CD4-positive, alpha-beta memory T cell (primary cell): Measurements from ENCODE around the gene TSC1. TPM values are rescaled to one million over a fixed set of nuclear protein-coding genes. Genes with fewer than 3 reads are reported as not detected.

Source experiments
- CTCF ChIA-PET: fragments of 350-600 bp; sonication (Branson Sonifier 250); formaldehyde crosslinking; loops from one replicate; lab custom pipeline; 2021; ENCODE audit warnings: inconsistent platforms; ENCODE audit not compliant: partially characterized antibody; lab: Charles Lee
- POLR2A ChIA-PET: fragments of 350-600 bp; sonication (Branson Sonifier 250); formaldehyde crosslinking; loops from one replicate; lab custom pipeline; 2021; ENCODE audit not compliant: partially characterized antibody; lab: Charles Lee
- DNase-seq, 5 donors: peaks; one replicate each; pipeline versions ENCODE4 v3.0.0 to v3.0.0-alpha.2; 2020 to 2022; ENCODE audit warnings: mixed read lengths in 1 of 5
- H3K27ac ChIP-seq: one replicate; pipeline ENCODE4 v1.7.0; 2013; ENCODE audit warnings: low read depth, low read length
- H3K27me3 ChIP-seq: 2 replicates; pipeline ENCODE4 v1.7.0; 2013; ENCODE audit warnings: mild to moderate bottlenecking, low read length, moderate library complexity; ENCODE audit not compliant: insufficient read depth
- H3K36me3 ChIP-seq: 2 replicates; pipeline ENCODE4 v1.7.0; 2013; ENCODE audit warnings: mild to moderate bottlenecking, low read length, moderate library complexity; ENCODE audit not compliant: insufficient read depth
- H3K4me1 ChIP-seq: 2 replicates; pipeline ENCODE4 v1.7.0; 2013; ENCODE audit warnings: mild to moderate bottlenecking, low read length, moderate library complexity; ENCODE audit not compliant: insufficient read depth
- H3K4me3 ChIP-seq, 2 donors: one replicate each; pipeline ENCODE4 v1.7.0; 2013; ENCODE audit warnings: low read length in 2 of 2, mild to moderate bottlenecking in 1 of 2
- H3K9me3 ChIP-seq, 2 donors: one replicate each; pipeline ENCODE4 v1.7.0; 2013; ENCODE audit warnings: low read length in 2 of 2, control low read depth in 1 of 2; ENCODE audit not compliant: control insufficient read depth in 1 of 2
- H3K27ac Mint-ChIP-seq, 7 donors: one replicate each; pipeline ENCODE4 v1.8.0; 2020 to 2021; ENCODE audit warnings: mixed read lengths in 7 of 7, mild to moderate bottlenecking in 6 of 7, inconsistent platforms in 3 of 7, moderate library complexity in 3 of 7
- H3K27me3 Mint-ChIP-seq, 2 donors: one replicate each; pipeline ENCODE4 v1.8.0; 2020 to 2021; ENCODE audit warnings: mixed read lengths in 2 of 2
- H3K36me3 Mint-ChIP-seq, 2 donors: one replicate each; pipeline ENCODE4 v1.8.0; 2020 to 2021; ENCODE audit warnings: mixed read lengths in 2 of 2, inconsistent platforms in 1 of 2, mild to moderate bottlenecking in 1 of 2
- H3K4me1 Mint-ChIP-seq, 4 donors: one replicate each; pipeline ENCODE4 v1.8.0; 2020 to 2021; ENCODE audit warnings: mixed read lengths in 4 of 4, mild to moderate bottlenecking in 1 of 4
- H3K4me3 Mint-ChIP-seq, 8 donors: one replicate each; pipeline ENCODE4 v1.8.0; 2020 to 2021; ENCODE audit warnings: mixed read lengths in 8 of 8, mild to moderate bottlenecking in 7 of 8, moderate library complexity in 6 of 8, inconsistent platforms in 3 of 8
- H3K9me3 Mint-ChIP-seq, 8 donors: one replicate each; pipeline ENCODE4 v1.8.0; 2020 to 2021; ENCODE audit warnings: mixed read lengths in 8 of 8, mild to moderate bottlenecking in 5 of 8, inconsistent platforms in 3 of 8, moderate library complexity in 1 of 8
- intact Hi-C: fragments of 100-400 bp; cut with micrococcal nuclease; formaldehyde crosslinking; loops from one replicate; pipeline ENCODE4 v1.15.1; 2023
- polyA plus RNA-seq, 2 donors: library from polyadenylated mRNA; unstranded; fragments of 300-500 nt; fragmentation: Illumina TruSeq; gene quantifications; one replicate each; pipeline ENCODE4 v1.2.3, GENCODE V29; 2021
- total RNA-seq, 2 experiments: library from RNA; stranded (reverse); gene quantifications; one replicate each; pipeline ENCODE4 v1.2.3, GENCODE V29; 2021

The TSC1 gene
- total and polyA plus RNA-seq, 4 experiments from 2014 or later, result 4.4 to 76.5 (median 43.1) TPM

DNA sequence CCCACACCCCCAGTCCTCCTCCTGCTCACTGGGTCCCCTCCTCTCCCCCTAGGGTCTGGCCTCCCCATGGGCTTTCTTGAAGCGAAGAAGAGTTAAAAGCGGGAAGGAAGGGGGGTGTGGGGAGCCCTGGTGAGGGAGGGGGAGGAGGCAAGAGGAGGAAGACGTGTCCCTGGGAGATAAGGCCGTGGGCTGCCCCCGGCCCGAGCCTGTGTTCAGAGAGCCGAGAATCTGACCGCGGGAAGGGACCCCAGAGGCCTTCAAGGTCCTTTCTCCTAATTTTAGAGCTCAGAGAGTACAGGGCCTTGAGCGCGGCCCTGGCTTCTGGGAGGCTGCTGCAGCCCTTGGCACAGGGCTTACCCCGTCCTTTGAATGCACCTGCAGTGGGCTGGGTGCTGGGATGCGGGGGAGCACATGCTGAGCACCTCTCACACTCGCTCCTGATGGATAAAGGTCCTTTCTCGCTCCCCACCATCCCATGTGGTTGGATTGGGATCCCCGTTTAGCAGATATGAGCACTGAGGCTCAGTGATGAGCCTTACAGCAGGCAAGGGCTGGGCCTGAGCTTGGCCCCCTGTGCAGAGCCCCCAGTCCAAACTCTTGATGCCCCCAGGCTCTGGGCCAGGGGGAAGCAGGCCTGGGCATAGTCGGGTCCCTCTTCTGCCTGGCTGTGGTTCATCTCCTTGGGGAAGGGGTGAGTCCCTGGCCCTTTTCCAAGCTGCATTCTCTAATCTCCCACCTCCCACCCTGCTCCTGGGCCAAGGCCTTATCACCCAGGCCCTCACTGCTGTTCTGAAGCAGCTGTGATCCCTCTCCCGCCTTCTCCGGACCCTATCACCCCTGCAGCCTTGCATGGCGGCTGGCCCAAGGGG is 40.0 kb upstream of the TSC1 start:
- CTCF ChIA-PET, result interaction anchor here (0.9 kb wide), 1 partner anchor 10 kb away, joined by 3 read pairs; no protein-coding TSS in a partner anchor
- H3K4me1 ChIP-seq, result no peaks in the 10 kb centered on the region
- peaks cover 4% of the 10 kb centered on the region for H3K27me3 ChIP-seq
- intact Hi-C loops, result no loop called here
- no peak overlapping the region for H3K27ac Mint-ChIP-seq
- POLR2A ChIA-PET, result no interaction called here
- no peak overlapping the region for H3K4me3 ChIP-seq
- H3K27me3 Mint-ChIP-seq, result peaks cover 29 to 36% of the 10 kb centered on the region in 2 donors
- no peaks in the 10 kb centered on the region for H3K9me3 ChIP-seq
- peaks cover 0 to 2% (median 0%) of the 10 kb centered on the region in 4 donors for H3K4me1 Mint-ChIP-seq
- H3K9me3 Mint-ChIP-seq, result peaks cover 0 to 2% (median 0%) of the 10 kb centered on the region in 8 donors
- DNase-seq, result no peak
- no peaks in the 10 kb centered on the region for H3K36me3 ChIP-seq
- H3K36me3 Mint-ChIP-seq, result no peaks in the 10 kb centered on the region
- no peak overlapping the region for H3K27ac ChIP-seq
- H3K4me3 Mint-ChIP-seq, result no peak overlapping the region

DNA sequence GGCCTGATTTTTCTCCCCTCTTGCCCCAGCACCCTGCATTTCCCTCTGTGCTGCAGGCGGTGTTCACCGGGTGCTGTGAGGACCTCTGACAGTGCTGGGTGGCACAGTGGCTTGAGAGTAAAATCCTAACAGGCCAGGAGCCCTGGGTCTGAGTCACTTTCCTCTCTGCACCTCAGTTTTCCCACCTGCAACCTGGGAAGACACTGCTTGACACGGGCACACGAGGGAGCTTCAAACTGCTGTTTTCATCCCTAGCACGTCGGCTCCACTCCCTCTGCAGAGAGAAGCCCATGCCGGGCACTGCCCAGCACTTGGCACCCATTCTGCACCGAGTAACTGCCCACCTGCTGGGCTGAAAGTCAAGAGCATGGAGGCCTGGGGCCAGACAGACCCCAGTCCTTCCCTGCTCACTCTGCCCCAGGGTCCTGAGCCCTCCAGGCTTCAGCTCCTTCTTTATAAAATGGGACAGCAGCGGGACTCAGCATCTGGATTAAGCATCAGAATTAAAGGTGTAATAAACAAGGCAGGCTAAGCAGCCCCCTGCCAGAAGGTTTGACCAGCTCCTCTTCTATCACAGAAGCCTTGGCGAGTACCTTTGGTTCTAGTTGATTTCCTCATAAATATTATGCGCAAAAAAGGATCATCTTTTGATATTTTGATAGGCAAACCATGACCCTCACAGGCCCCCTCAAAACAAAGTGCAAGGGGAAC is 39.2 kb upstream of the TSC1 start:
- peaks cover 4% of the 10 kb centered on the region for H3K4me1 ChIP-seq
- POLR2A ChIA-PET, result interaction anchor here (0.6 kb wide), 1 partner anchor 135 kb away, joined by 3 read pairs; no protein-coding TSS in a partner anchor
- peaks cover 30 to 38% of the 10 kb centered on the region in 2 donors for H3K27me3 Mint-ChIP-seq
- CTCF ChIA-PET, result no interaction called here
- DNase-seq, result no peak
- peaks cover 1 to 3% (median 2%) of the 10 kb centered on the region in 4 donors for H3K4me1 Mint-ChIP-seq
- no peaks in the 10 kb centered on the region for H3K36me3 ChIP-seq
- H3K9me3 Mint-ChIP-seq, result peaks cover 0 to 2% (median 0%) of the 10 kb centered on the region in 8 donors
- H3K27ac Mint-ChIP-seq, result no peak overlapping the region
- no peak overlapping the region for H3K4me3 ChIP-seq
- H3K36me3 Mint-ChIP-seq, result no peaks in the 10 kb centered on the region
- H3K27me3 ChIP-seq, result peaks cover 9% of the 10 kb centered on the region
- H3K4me3 Mint-ChIP-seq, result no peak overlapping the region
- H3K9me3 ChIP-seq, result no peaks in the 10 kb centered on the region
- no peak overlapping the region for H3K27ac ChIP-seq
- intact Hi-C loops, result no loop called here

DNA sequence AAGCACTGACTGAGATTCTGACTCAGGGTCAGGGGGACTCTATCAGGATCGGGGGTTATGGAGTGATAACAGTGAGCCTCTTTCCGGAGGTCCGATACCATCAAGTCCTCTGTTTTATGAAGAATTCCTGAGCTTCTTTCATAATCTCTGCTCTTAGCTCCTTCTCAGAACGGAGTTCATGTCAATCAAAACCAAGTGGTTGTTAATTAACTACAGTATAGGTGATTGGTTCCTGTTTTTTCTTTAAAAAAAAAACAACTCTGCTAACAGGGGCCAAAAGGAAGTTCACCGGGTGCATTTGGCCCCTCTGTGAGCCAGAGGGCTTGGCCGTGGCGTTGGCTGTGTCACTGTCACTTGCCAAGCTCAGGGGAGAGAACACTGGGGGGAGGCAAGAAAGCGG is 38.0 kb upstream of the TSC1 start:
- H3K27me3 ChIP-seq, result peaks cover 12% of the 10 kb centered on the region
- Mint-ChIP-seq H3K36me3 (no peaks in the 10 kb centered on the region), H3K9me3 (no peaks in the 10 kb centered on the region), H3K27ac (no peak overlapping the region), H3K4me3 (no peak overlapping the region), H3K27me3 (peaks cover 26 to 39% of the 10 kb centered on the region in 2 donors), H3K4me1 (peaks cover 4 to 6% (median 6%) of the 10 kb centered on the region in 4 donors)
- intact Hi-C loops, result no loop called here
- H3K9me3 ChIP-seq, result no peaks in the 10 kb centered on the region
- ChIA-PET CTCF (interaction anchor here (1.2 kb wide), 1 partner anchor 80 kb away, joined by 3 read pairs; no protein-coding TSS in a partner anchor), POLR2A (no interaction called here)
- H3K27ac ChIP-seq, result no peak overlapping the region
- no peak overlapping the region for H3K4me3 ChIP-seq
- DNase-seq, result no peak
- peaks cover 13% of the 10 kb centered on the region for H3K4me1 ChIP-seq
- no peaks in the 10 kb centered on the region for H3K36me3 ChIP-seq

DNA sequence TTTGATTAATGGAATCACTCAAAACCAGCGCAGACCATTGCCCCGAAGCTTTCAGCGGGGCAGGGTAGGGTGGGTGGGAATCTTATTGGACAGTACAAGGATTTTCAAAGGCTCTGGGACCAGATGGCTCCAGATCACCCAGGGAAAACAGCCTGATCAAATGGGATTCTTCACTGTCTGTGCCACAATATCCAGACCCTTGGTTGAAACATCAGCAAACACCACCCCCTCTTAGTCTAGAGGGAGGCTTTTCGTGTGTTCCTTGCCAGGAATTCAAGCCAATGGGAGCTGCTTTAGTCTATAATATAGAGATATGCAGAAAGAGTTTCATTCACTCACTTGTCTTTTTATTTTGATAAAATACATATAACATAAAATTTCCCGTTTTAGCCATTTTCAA is 35.7 kb upstream of the TSC1 start:
- ChIA-PET CTCF (interaction anchor here (0.5 to 1.5 kb wide), 3 partner anchors 12 to 574 kb away, joined by 3 to 5 read pairs (median 3); no protein-coding TSS in a partner anchor), POLR2A (no interaction called here)
- no peak overlapping the region for H3K4me3 Mint-ChIP-seq
- H3K36me3 ChIP-seq, result no peaks in the 10 kb centered on the region
- no peak for DNase-seq
- H3K27ac Mint-ChIP-seq, result no peak overlapping the region
- H3K4me1 ChIP-seq, result peaks cover 13% of the 10 kb centered on the region
- H3K9me3 ChIP-seq, result no peaks in the 10 kb centered on the region
- intact Hi-C loops, result no loop called here
- no peaks in the 10 kb centered on the region for H3K36me3 Mint-ChIP-seq
- H3K4me1 Mint-ChIP-seq, result peaks cover 4 to 6% (median 6%) of the 10 kb centered on the region in 4 donors
- H3K9me3 Mint-ChIP-seq, result no peaks in the 10 kb centered on the region
- H3K4me3 ChIP-seq, result no peak overlapping the region
- no peak overlapping the region for H3K27ac ChIP-seq
- H3K27me3 Mint-ChIP-seq, result peaks cover 23 to 38% of the 10 kb centered on the region in 2 donors
- H3K27me3 ChIP-seq, result peaks cover 12% of the 10 kb centered on the region

DNA sequence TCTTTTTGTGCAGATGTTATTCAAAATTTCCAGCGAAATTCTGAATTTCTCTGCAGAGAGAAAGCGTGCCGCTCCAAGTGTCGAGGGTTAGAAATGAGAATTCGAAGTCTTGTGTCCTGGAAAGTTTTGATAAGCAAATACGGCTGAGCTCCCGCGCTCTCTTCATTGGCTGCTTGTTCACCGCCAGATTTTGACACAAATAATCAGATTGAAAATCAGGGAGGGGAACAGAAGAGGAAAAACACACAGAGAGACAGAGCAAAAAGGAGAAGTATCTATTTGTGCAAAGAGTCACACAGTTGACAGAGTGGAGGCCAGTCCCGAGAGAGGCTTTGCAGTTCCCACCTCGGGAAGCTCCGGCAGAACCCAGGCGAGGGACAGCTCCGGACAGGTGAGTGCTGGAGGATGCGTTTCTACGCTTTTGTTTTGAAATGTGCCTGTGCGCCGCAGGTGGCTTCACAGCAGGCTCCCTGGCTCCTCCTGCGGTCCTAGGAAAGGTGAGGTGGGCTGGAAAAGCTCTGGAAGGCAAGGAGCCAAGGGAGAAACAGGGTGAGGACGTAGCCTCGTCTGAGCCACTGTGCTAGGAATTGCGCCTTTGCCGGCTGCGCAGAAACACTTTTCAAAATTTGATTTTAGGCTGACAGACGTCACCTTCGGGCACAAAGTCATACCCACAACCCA is 34.2 kb upstream of the TSC1 start, which contains the start of gene GFI1B:
GFI1B (plus strand) TSS at position 244 of the 681 bp plus-strand sequence. CDS start 7,985 bp downstream, outside the sequence.
- peaks cover 22 to 44% of the 10 kb centered on the region in 2 donors for H3K27me3 Mint-ChIP-seq
- POLR2A ChIA-PET, result no interaction called here
- H3K4me3 ChIP-seq, result no peak within 1 kb of the TSS
- no peaks in the 10 kb centered on the region for H3K36me3 ChIP-seq
- no peak within 1 kb of the TSS for H3K27ac ChIP-seq
- no peak for DNase-seq
- no peaks in the 10 kb centered on the region for H3K9me3 Mint-ChIP-seq
- peaks cover 13% of the 10 kb centered on the region for H3K4me1 ChIP-seq
- H3K36me3 Mint-ChIP-seq, result no peaks in the 10 kb centered on the region
- peaks cover 12% of the 10 kb centered on the region for H3K27me3 ChIP-seq
- H3K9me3 ChIP-seq, result no peaks in the 10 kb centered on the region
- H3K27ac Mint-ChIP-seq, result no peak within 1 kb of the TSS
- H3K4me3 Mint-ChIP-seq, result peak within 1 kb of the TSS in 1 of 8 donors; percentile 35
- CTCF ChIA-PET, result interaction anchor here (0.7 to 1.7 kb wide), 3 partner anchors 76 to 683 kb away, joined by 3 read pairs; no protein-coding TSS in a partner anchor
- intact Hi-C loops, result loop anchor here (5.0 kb wide), 1 partner anchor 204 kb away; no protein-coding TSS in a partner anchor
- H3K4me1 Mint-ChIP-seq, result peaks cover 4 to 6% (median 6%) of the 10 kb centered on the region in 4 donors

DNA sequence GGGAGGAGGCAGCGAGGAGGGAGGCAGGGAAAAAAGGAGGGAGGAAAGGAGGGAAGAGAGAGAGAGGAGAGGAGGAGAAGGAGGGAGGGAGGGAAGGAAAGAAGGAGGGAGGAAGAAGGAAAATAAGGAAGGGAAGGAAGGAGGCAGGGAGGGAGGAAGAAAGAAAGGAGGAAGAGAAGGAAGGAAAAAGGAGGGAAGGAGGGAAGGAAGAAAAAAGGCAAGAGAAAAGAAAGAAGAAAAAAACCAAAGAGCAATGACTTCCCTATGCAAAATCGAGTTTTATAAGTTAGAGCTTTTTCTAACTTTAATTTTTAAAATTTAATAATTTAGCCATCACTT is 33.7 kb upstream of the TSC1 start:
- Mint-ChIP-seq H3K36me3 (no peaks in the 10 kb centered on the region), H3K27ac (no peak overlapping the region), H3K9me3 (no peaks in the 10 kb centered on the region), H3K4me1 (peaks cover 4 to 6% (median 6%) of the 10 kb centered on the region in 4 donors), H3K4me3 (no peak overlapping the region), H3K27me3 (peaks cover 22 to 44% of the 10 kb centered on the region in 2 donors)
- no peak for DNase-seq
- intact Hi-C loops, result loop anchor here (5.0 kb wide), 1 partner anchor 204 kb away; no protein-coding TSS in a partner anchor
- Histone ChIP-seq H3K27ac (no peak overlapping the region), H3K9me3 (no peaks in the 10 kb centered on the region), H3K4me1 (peaks cover 13% of the 10 kb centered on the region), H3K27me3 (peaks cover 12% of the 10 kb centered on the region), H3K4me3 (no peak overlapping the region), H3K36me3 (no peaks in the 10 kb centered on the region)
- CTCF ChIA-PET, result interaction anchor here (1.1 to 1.7 kb wide), 3 partner anchors 15 to 172 kb away, joined by 3 read pairs; no protein-coding TSS in a partner anchor
- POLR2A ChIA-PET, result no interaction called here
